Immature natural killer cell (primary cell): ENCODE results near the gene AADAC. TPM values are rescaled to one million over a fixed set of nuclear protein-coding genes. Genes with fewer than 3 reads are reported as not detected.
"Not testable (repeated sequence)": the region's sequence is repeated elsewhere in the genome, so short reads cannot be mapped to it uniquely, and the experiment has no call there.

Experiments
- DNase-seq, 3 donors: peaks; one replicate each; pipeline ENCODE4 v3.0.0; 2022; ENCODE audit warnings: mixed read lengths in 1 of 3
- H3K27ac Mint-ChIP-seq, 6 donors: one replicate each; pipeline ENCODE4 v1.8.0; 2020; ENCODE audit warnings: mixed read lengths in 6 of 6, mild to moderate bottlenecking in 5 of 6, inconsistent platforms in 4 of 6, moderate library complexity in 3 of 6
- H3K27me3 Mint-ChIP-seq, 3 donors: one replicate each; pipeline ENCODE4 v1.8.0; 2020 to 2021; ENCODE audit warnings: low read depth in 3 of 3, mild to moderate bottlenecking in 3 of 3, mixed read lengths in 3 of 3, moderate library complexity in 3 of 3, inconsistent platforms in 1 of 3
- H3K36me3 Mint-ChIP-seq, 3 donors: one replicate each; pipeline ENCODE4 v1.8.0; 2020; ENCODE audit warnings: mixed read lengths in 3 of 3, inconsistent platforms in 2 of 3, mild to moderate bottlenecking in 2 of 3
- H3K4me1 Mint-ChIP-seq, 2 donors: one replicate each; pipeline ENCODE4 v1.8.0; 2020; ENCODE audit warnings: inconsistent platforms in 2 of 2, mild to moderate bottlenecking in 2 of 2, mixed read lengths in 2 of 2, moderate library complexity in 1 of 2
- H3K4me3 Mint-ChIP-seq, 5 donors: one replicate each; pipeline ENCODE4 v1.8.0; 2020; ENCODE audit warnings: mild to moderate bottlenecking in 5 of 5, mixed read lengths in 5 of 5, inconsistent platforms in 3 of 5, moderate library complexity in 3 of 5
- H3K9me3 Mint-ChIP-seq, 6 donors: one replicate each; pipeline ENCODE4 v1.8.0; 2020; ENCODE audit warnings: mild to moderate bottlenecking in 6 of 6, mixed read lengths in 6 of 6, inconsistent platforms in 4 of 6, moderate library complexity in 3 of 6
- polyA plus RNA-seq, 3 donors: library from polyadenylated mRNA; unstranded; fragments of 300-500 nt; fragmentation: Illumina TruSeq; gene quantifications; one replicate each; pipeline ENCODE4 v1.2.3, GENCODE V29; 2021

Gene AADAC
- not detected for polyA plus RNA-seq

DNA sequence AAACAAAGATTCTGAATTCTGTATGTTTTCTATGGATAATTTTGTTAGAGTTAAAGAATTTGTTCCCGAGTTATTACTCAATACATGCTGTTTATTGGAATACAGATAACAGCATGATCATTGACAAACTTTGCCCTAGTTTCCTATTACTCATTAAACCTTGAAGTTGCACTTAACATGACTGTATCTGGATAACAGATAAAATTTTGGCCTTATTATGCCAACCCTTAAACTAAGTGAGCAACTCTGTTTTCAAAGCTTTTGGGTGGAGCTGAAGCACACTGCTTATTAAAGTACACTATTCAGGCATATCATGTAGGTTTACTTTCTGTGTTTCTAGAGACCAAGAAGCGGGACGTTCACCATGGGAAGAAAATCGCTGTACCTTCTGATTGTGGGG is at the start of gene AADAC:
Gene AADAC (plus strand): TSS at position 318 of the 400 bp plus-strand sequence. CDS start 47 bp downstream, at position 365.
- no peaks in the 10 kb centered on the region for H3K4me1 Mint-ChIP-seq
- H3K4me3 Mint-ChIP-seq, result no peak within 1 kb of the TSS
- H3K27me3 Mint-ChIP-seq, result peaks cover 2 to 4% (median 3%) of the 10 kb centered on the region in 3 donors
- no peaks in the 10 kb centered on the region for H3K36me3 Mint-ChIP-seq
- DNase-seq, result no peak
- H3K9me3 Mint-ChIP-seq, result peaks cover 0 to 2% (median 0%) of the 10 kb centered on the region in 6 donors
- H3K27ac Mint-ChIP-seq, result no peak within 1 kb of the TSS

DNA sequence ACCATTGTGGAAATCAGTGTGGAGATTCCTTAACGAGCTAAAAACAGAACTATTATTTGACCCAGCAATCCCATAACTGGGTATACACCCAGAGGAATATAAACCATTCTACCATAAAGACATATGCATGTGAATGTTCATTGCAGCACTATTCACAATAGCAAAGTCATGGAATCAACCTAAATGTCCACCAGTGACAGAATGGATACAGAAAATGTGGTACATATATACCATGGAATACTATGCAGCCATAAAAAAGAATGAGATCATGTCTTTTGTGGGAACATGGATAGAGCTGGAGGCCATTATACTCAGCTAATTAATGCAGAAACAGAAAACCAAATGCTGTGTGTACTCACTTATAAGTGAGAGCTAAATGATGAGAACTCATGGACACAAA is 49.2 kb upstream of the AADAC start:
- H3K27ac Mint-ChIP-seq, DNase-seq, H3K4me3 Mint-ChIP-seq, H3K36me3 Mint-ChIP-seq, H3K4me1 Mint-ChIP-seq, H3K9me3 Mint-ChIP-seq, H3K27me3 Mint-ChIP-seq: not testable (repeated sequence)

GRCh38 chr3:151765685-151766084 is 48.2 kb upstream of the AADAC start:
- peaks cover 0 to 3% (median 0%) of the 10 kb centered on the region in 3 donors for H3K27me3 Mint-ChIP-seq
- H3K4me1 Mint-ChIP-seq, result no peaks in the 10 kb centered on the region
- no peak overlapping the region for H3K4me3 Mint-ChIP-seq
- no peak overlapping the region for H3K27ac Mint-ChIP-seq
- peaks cover 0 to 3% (median 0%) of the 10 kb centered on the region in 6 donors for H3K9me3 Mint-ChIP-seq
- H3K36me3 Mint-ChIP-seq, result no peaks in the 10 kb centered on the region
- DNase-seq, result no peak

DNA sequence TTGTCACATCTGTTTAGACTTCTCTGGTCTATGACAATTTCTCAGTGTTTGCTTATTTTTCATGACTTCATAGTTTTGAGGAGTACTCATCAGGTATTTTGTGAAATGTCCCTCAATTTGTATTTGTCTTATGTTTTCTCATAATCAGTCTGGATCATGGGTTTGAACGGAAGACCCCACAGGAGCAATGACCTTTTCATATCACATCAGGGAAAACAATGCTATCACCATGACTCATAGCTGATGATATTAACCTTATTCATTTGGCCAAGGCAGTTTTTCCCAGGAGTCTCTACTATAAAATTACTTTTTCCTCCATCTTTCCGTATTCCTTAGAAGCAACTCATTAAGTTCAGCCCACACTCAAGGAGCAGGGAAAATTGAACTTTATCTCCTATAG is 47.5 kb upstream of the AADAC start:
- peaks cover 0 to 3% (median 0%) of the 10 kb centered on the region in 6 donors for H3K9me3 Mint-ChIP-seq
- no peaks in the 10 kb centered on the region for H3K36me3 Mint-ChIP-seq
- no peak overlapping the region for H3K27ac Mint-ChIP-seq
- DNase-seq, result no peak
- H3K27me3 Mint-ChIP-seq, result peaks cover 0 to 3% (median 0%) of the 10 kb centered on the region in 3 donors
- no peaks in the 10 kb centered on the region for H3K4me1 Mint-ChIP-seq
- no peak overlapping the region for H3K4me3 Mint-ChIP-seq

GRCh38 chr3:151768393-151768930 is 45.5 kb upstream of the AADAC start:
- H3K27ac Mint-ChIP-seq, result no peak overlapping the region
- peaks cover 0 to 3% (median 0%) of the 10 kb centered on the region in 6 donors for H3K9me3 Mint-ChIP-seq
- H3K4me3 Mint-ChIP-seq, result no peak overlapping the region
- H3K4me1 Mint-ChIP-seq, result no peaks in the 10 kb centered on the region
- peaks cover 0 to 3% (median 3%) of the 10 kb centered on the region in 3 donors for H3K27me3 Mint-ChIP-seq
- no peaks in the 10 kb centered on the region for H3K36me3 Mint-ChIP-seq
- no peak for DNase-seq

DNA sequence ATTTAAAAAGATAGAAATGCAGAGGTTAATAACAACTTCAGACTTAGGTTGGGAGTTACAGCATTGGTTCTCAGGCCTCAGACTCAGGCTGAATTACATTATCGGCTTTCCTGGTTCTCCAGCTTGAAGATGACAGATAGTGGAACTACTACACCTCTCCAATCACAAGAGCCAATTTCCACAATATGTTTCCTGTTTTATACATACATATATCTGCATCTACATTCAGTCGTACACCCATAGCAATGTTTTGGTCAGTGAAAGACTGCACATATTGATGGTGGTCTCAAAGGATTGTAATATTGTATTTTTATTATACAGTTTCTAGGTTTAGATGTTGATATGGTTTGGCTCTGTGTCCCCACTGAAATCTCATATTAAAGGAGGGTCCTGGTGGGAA is 44.7 kb upstream of the AADAC start:
- H3K27ac Mint-ChIP-seq, result no peak overlapping the region

DNA sequence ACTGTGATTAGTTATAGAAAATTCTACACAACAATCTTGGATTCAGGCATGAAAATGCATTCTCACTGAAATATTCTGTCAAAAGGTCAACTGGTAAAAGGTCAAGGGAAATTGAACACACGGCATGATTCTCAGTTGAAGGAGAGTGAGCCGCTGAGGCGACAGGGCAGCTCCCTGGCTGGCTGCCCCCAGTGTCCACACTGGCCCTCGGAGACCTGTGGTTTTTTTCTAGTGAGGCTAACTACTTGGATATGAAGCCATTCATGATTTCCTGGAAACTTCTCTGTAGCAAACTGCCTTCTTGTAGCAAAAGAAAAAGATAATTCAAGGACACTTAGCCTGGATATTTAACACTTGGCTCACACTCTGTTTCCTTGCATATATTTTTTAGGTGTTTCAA is 43.0 kb upstream of the AADAC start:
- H3K4me3 Mint-ChIP-seq, result no peak overlapping the region
- no peak overlapping the region for H3K27ac Mint-ChIP-seq

More for the DNA sequence above, 44.7 kb upstream of the AADAC start:
- no peaks in the 10 kb centered on the region for H3K4me1 Mint-ChIP-seq
- H3K4me3 Mint-ChIP-seq, result no peak overlapping the region
- peaks cover 0 to 3% (median 3%) of the 10 kb centered on the region in 3 donors for H3K27me3 Mint-ChIP-seq
- DNase-seq, result no peak
- H3K36me3 Mint-ChIP-seq, result no peaks in the 10 kb centered on the region
- peaks cover 0 to 3% (median 0%) of the 10 kb centered on the region in 6 donors for H3K9me3 Mint-ChIP-seq

DNA sequence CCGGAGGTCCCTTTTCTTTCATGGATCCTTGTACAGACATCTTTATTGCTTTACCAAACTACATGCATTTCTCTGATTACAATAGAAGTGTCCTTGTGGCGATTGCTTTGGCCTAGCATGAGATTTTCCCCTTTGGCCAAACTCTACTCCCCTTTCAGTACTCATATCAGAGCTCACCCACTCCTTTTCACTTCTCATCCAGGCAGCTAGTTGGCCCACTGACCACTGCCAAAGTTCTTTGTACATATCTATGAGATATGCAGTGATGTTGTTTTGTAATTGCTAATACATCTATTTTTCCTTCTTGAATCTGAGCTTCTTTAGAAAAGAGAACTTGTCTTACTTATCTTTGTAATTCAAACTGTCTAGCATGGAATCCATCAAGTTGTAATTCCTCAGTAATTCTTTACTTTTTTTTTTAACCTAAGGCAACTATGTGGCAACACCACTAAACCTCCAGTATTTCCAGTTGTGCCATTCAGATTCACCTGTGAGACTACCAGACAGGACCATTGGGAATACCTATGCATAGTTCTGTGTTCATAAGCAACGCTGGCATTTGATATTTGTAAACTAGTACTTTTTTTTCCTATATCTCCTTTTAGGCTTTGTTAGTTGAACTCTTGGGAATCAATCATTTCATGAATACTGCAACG is 41.0 kb upstream of the AADAC start:
- no peaks in the 10 kb centered on the region for H3K36me3 Mint-ChIP-seq
- H3K27me3 Mint-ChIP-seq, result peaks cover 0 to 3% (median 2%) of the 10 kb centered on the region in 3 donors
- H3K27ac Mint-ChIP-seq, result no peak overlapping the region
- no peak overlapping the region for H3K4me3 Mint-ChIP-seq
- DNase-seq, result no peak
- peaks cover 0 to 4% (median 0%) of the 10 kb centered on the region in 6 donors for H3K9me3 Mint-ChIP-seq
- H3K4me1 Mint-ChIP-seq, result no peaks in the 10 kb centered on the region

More for the DNA sequence above, 43.0 kb upstream of the AADAC start:
- no peaks in the 10 kb centered on the region for H3K36me3 Mint-ChIP-seq
- DNase-seq, result no peak
- peaks cover 2 to 3% (median 3%) of the 10 kb centered on the region in 3 donors for H3K27me3 Mint-ChIP-seq
- H3K4me1 Mint-ChIP-seq, result no peaks in the 10 kb centered on the region
- peaks cover 0 to 4% (median 0%) of the 10 kb centered on the region in 6 donors for H3K9me3 Mint-ChIP-seq

DNA sequence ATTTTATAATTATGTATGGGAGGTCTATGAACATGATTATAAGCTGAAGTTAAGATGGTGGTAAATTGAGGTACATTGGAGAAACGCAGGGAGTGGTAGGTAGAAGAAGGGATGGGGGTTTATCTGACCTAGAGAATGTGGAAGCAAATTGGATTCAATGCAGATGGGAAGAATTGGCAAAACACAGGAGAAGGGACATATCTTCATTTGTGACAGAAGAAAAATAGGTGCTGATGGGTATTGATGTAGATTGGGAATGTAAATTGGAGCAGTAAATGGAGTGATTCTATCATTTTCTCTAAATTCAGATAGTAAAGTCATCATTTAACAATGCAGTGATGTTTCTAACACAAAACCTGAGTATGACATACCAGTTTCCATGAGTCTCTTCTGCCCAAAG is 39.7 kb upstream of the AADAC start:
- Mint-ChIP-seq H3K27ac (no peak overlapping the region), H3K4me1 (no peaks in the 10 kb centered on the region), H3K27me3 (peaks cover 0 to 3% (median 2%) of the 10 kb centered on the region in 3 donors), H3K36me3 (no peaks in the 10 kb centered on the region), H3K9me3 (peaks cover 0 to 4% (median 0%) of the 10 kb centered on the region in 6 donors), H3K4me3 (no peak overlapping the region)
- no peak for DNase-seq

GRCh38 chr3:151774910-151775309 is 39.0 kb upstream of the AADAC start:
- H3K36me3 Mint-ChIP-seq, result no peaks in the 10 kb centered on the region
- H3K27me3 Mint-ChIP-seq, result peaks cover 0 to 3% (median 2%) of the 10 kb centered on the region in 3 donors
- H3K27ac Mint-ChIP-seq, result no peak overlapping the region
- H3K9me3 Mint-ChIP-seq, result peaks cover 0 to 4% (median 0%) of the 10 kb centered on the region in 6 donors
- no peak overlapping the region for H3K4me3 Mint-ChIP-seq
- H3K4me1 Mint-ChIP-seq, result no peaks in the 10 kb centered on the region
- DNase-seq, result no peak

- H3K27ac Mint-ChIP-seq, result no peak overlapping the region
- peaks cover 0 to 3% (median 2%) of the 10 kb centered on the region in 3 donors for H3K27me3 Mint-ChIP-seq
- H3K36me3 Mint-ChIP-seq, result no peaks in the 10 kb centered on the region
- H3K9me3 Mint-ChIP-seq, result peaks cover 0 to 3% (median 0%) of the 10 kb centered on the region in 6 donors
- DNase-seq, result no peak
- no peak overlapping the region for H3K4me3 Mint-ChIP-seq
- no peaks in the 10 kb centered on the region for H3K4me1 Mint-ChIP-seq
These were observed 38.3 kb upstream of the AADAC start for GRCh38 chr3:151775314-151776258.

GRCh38 chr3:151776259-151776740 is 37.6 kb upstream of the AADAC start:
- H3K27me3 Mint-ChIP-seq, result peaks cover 0 to 3% (median 2%) of the 10 kb centered on the region in 3 donors
- H3K4me1 Mint-ChIP-seq, result no peaks in the 10 kb centered on the region
- no peaks in the 10 kb centered on the region for H3K36me3 Mint-ChIP-seq
- no peak overlapping the region for H3K4me3 Mint-ChIP-seq
- DNase-seq, result no peak
- peaks cover 0 to 3% (median 0%) of the 10 kb centered on the region in 6 donors for H3K9me3 Mint-ChIP-seq
- no peak overlapping the region for H3K27ac Mint-ChIP-seq

- Mint-ChIP-seq H3K9me3 (peaks cover 0 to 3% (median 0%) of the 10 kb centered on the region in 6 donors), H3K4me3 (no peak overlapping the region), H3K27ac (no peak overlapping the region), H3K27me3 (peaks cover 0 to 2% (median under 1%) of the 10 kb centered on the region in 3 donors), H3K4me1 (no peaks in the 10 kb centered on the region), H3K36me3 (no peaks in the 10 kb centered on the region)
- no peak for DNase-seq
These were observed 36.0 kb upstream of the AADAC start for GRCh38 chr3:151777880-151778279.
